Activated CD8-positive, alpha-beta memory T cell treated with anti-CD3 and anti-CD28 coated beads, Interleukin-2, amount 10 ng/mL, durations not matched to agents 7 days and 5 days (primary cell): ENCODE results near the gene PRKCE. TPM values are rescaled to one million over a fixed set of nuclear protein-coding genes. Genes with fewer than 3 reads are reported as not detected.

Experiments
- ATAC-seq: fragments of 150-1000 bp; cut with Tn5 transposase; one replicate; pipeline ENCODE4 v1.10.0; 2021; ENCODE audit warnings: moderate library complexity
- CTCF ChIA-PET: fragments of 350-600 bp; sonication (Branson Sonifier 250); formaldehyde crosslinking; loops from one replicate; lab custom pipeline; 2021; ENCODE audit warnings: antibody characterized with exemption; lab: Charles Lee
- DNase-seq: peaks from one replicate; pipeline ENCODE4 v3.0.0-alpha.2; 2020
- H3K27ac Mint-ChIP-seq: one replicate; pipeline ENCODE4 v1.8.0; 2021; ENCODE audit warnings: mild to moderate bottlenecking, mixed read lengths
- H3K27me3 Mint-ChIP-seq: one replicate; pipeline ENCODE4 v1.8.0; 2021; ENCODE audit warnings: mixed read lengths
- H3K36me3 Mint-ChIP-seq: one replicate; pipeline ENCODE4 v1.8.0; 2021; ENCODE audit warnings: mild to moderate bottlenecking, mixed read lengths
- H3K4me1 Mint-ChIP-seq: one replicate; pipeline ENCODE4 v1.8.0; 2021; ENCODE audit warnings: mixed read lengths
- H3K4me3 Mint-ChIP-seq: one replicate; pipeline ENCODE4 v1.8.0; 2021; ENCODE audit warnings: mild to moderate bottlenecking, moderate library complexity, mixed read lengths
- H3K9me3 Mint-ChIP-seq: one replicate; pipeline ENCODE4 v1.8.0; 2022; ENCODE audit warnings: low read depth, mixed read lengths
- total RNA-seq, 2 experiments: library from RNA; stranded (reverse); gene quantifications; one replicate each; pipeline ENCODE4 v1.2.3, GENCODE V29; 2021

PRKCE gene
- total RNA-seq, 2 experiments from 2014 or later: 16.7 to 39.2 TPM

GRCh38 chr2:46077522-46078107, 426.1 kb downstream of the PRKCE start:
- no peaks in the 10 kb centered on the region for H3K27me3 Mint-ChIP-seq
- no peak overlapping the region for H3K4me3 Mint-ChIP-seq
- H3K27ac Mint-ChIP-seq: no peak overlapping the region
- H3K9me3 Mint-ChIP-seq: no peaks in the 10 kb centered on the region
- DNase-seq (no peak), ATAC-seq (no peak)
- CTCF ChIA-PET: interaction anchor here (1.7 kb wide), 1 partner anchor 85 kb away, joined by 5 read pairs; no protein-coding TSS in a partner anchor
- peaks cover 3% of the 10 kb centered on the region for H3K36me3 Mint-ChIP-seq
- H3K4me1 Mint-ChIP-seq: peaks cover 59% of the 10 kb centered on the region

GRCh38 chr2:46079985-46080560, 428.6 kb downstream of the PRKCE start:
- Mint-ChIP-seq H3K36me3 (peaks cover 2% of the 10 kb centered on the region), H3K9me3 (no peaks in the 10 kb centered on the region), H3K27ac (peak overlapping the region; percentile 68), H3K4me3 (no peak overlapping the region), H3K27me3 (no peaks in the 10 kb centered on the region), H3K4me1 (peaks cover 49% of the 10 kb centered on the region)
- DNase-seq (no peak), ATAC-seq (peak; percentile 69)
- CTCF ChIA-PET: interaction anchor here (0.9 to 2.6 kb wide), 7 partner anchors 9 to 381 kb away, joined by 3 to 8 read pairs (median 4); no protein-coding TSS in a partner anchor

GRCh38 chr2:46082531-46083485, 431.3 kb downstream of the PRKCE start:
- H3K4me3 Mint-ChIP-seq: no peak overlapping the region
- H3K4me1 Mint-ChIP-seq: peaks cover 46% of the 10 kb centered on the region
- peaks cover 16% of the 10 kb centered on the region for H3K36me3 Mint-ChIP-seq
- CTCF ChIA-PET: interaction anchor here (1.0 kb wide), 1 partner anchor 18 kb away, joined by 3 read pairs; no protein-coding TSS in a partner anchor
- peak; percentile 30 for ATAC-seq
- DNase-seq: no peak
- H3K9me3 Mint-ChIP-seq: no peaks in the 10 kb centered on the region
- H3K27me3 Mint-ChIP-seq: no peaks in the 10 kb centered on the region
- H3K27ac Mint-ChIP-seq: peak overlapping the region; percentile 4

- peaks cover 24% of the 10 kb centered on the region for H3K4me1 Mint-ChIP-seq
- peaks cover 30% of the 10 kb centered on the region for H3K36me3 Mint-ChIP-seq
- CTCF ChIA-PET: no interaction called here
- H3K4me3 Mint-ChIP-seq: no peak overlapping the region
- H3K9me3 Mint-ChIP-seq: no peaks in the 10 kb centered on the region
- H3K27me3 Mint-ChIP-seq: no peaks in the 10 kb centered on the region
- DNase-seq (no peak), ATAC-seq (no peak)
- H3K27ac Mint-ChIP-seq: no peak overlapping the region
Observed at GRCh38 chr2:46086578-46087070, 435.1 kb downstream of the PRKCE start.

GRCh38 chr2:46087492-46087891, 436.0 kb downstream of the PRKCE start:
- H3K4me1 Mint-ChIP-seq: peaks cover 24% of the 10 kb centered on the region
- no peaks in the 10 kb centered on the region for H3K27me3 Mint-ChIP-seq
- H3K4me3 Mint-ChIP-seq: no peak overlapping the region
- ATAC-seq (no peak), DNase-seq (no peak)
- H3K36me3 Mint-ChIP-seq: peaks cover 30% of the 10 kb centered on the region
- H3K9me3 Mint-ChIP-seq: no peaks in the 10 kb centered on the region
- no peak overlapping the region for H3K27ac Mint-ChIP-seq
- CTCF ChIA-PET: interaction anchor here (1.2 kb wide), 1 partner anchor 8 kb away, joined by 4 read pairs; no protein-coding TSS in a partner anchor

GRCh38 chr2:46091004-46091403, 439.5 kb downstream of the PRKCE start:
- CTCF ChIA-PET: interaction anchor here (1.1 kb wide), 1 partner anchor 54 kb away, joined by 3 read pairs; no protein-coding TSS in a partner anchor
- Mint-ChIP-seq H3K4me3 (no peak overlapping the region), H3K36me3 (peaks cover 47% of the 10 kb centered on the region), H3K27me3 (no peaks in the 10 kb centered on the region), H3K9me3 (peaks cover 11% of the 10 kb centered on the region), H3K4me1 (peaks cover 20% of the 10 kb centered on the region), H3K27ac (no peak overlapping the region)
- no peak for ATAC-seq
- DNase-seq: no peak

GRCh38 chr2:46091961-46092667, 440.6 kb downstream of the PRKCE start:
- H3K27ac Mint-ChIP-seq: peak overlapping the region; percentile 44
- peaks cover 49% of the 10 kb centered on the region for H3K36me3 Mint-ChIP-seq
- ATAC-seq (no peak), DNase-seq (no peak)
- no peak overlapping the region for H3K4me3 Mint-ChIP-seq
- no peaks in the 10 kb centered on the region for H3K27me3 Mint-ChIP-seq
- peaks cover 11% of the 10 kb centered on the region for H3K9me3 Mint-ChIP-seq
- CTCF ChIA-PET: interaction anchor here (1.0 to 1.6 kb wide), 4 partner anchors 29 to 271 kb away, joined by 3 read pairs; no protein-coding TSS in a partner anchor
- H3K4me1 Mint-ChIP-seq: peaks cover 31% of the 10 kb centered on the region

GRCh38 chr2:46094689-46095088, 443.2 kb downstream of the PRKCE start:
- peaks cover 53% of the 10 kb centered on the region for H3K4me1 Mint-ChIP-seq
- H3K4me3 Mint-ChIP-seq: no peak overlapping the region
- DNase-seq (no peak), ATAC-seq (no peak)
- H3K27me3 Mint-ChIP-seq: no peaks in the 10 kb centered on the region
- no peak overlapping the region for H3K27ac Mint-ChIP-seq
- peaks cover 11% of the 10 kb centered on the region for H3K9me3 Mint-ChIP-seq
- H3K36me3 Mint-ChIP-seq: peaks cover 36% of the 10 kb centered on the region
- CTCF ChIA-PET: interaction anchor here (1.0 kb wide), 1 partner anchor 16 kb away, joined by 3 read pairs; no protein-coding TSS in a partner anchor

- Mint-ChIP-seq H3K36me3 (peaks cover 40% of the 10 kb centered on the region), H3K4me3 (no peak overlapping the region), H3K9me3 (peaks cover 11% of the 10 kb centered on the region), H3K27me3 (no peaks in the 10 kb centered on the region), H3K27ac (no peak overlapping the region), H3K4me1 (peaks cover 52% of the 10 kb centered on the region)
- no peak for ATAC-seq
- CTCF ChIA-PET: no interaction called here
- DNase-seq: no peak
Observed at GRCh38 chr2:46095830-46096229, 444.4 kb downstream of the PRKCE start.

- CTCF ChIA-PET: no interaction called here
- Mint-ChIP-seq H3K27me3 (no peaks in the 10 kb centered on the region), H3K36me3 (peaks cover 40% of the 10 kb centered on the region), H3K4me3 (no peak overlapping the region), H3K9me3 (peaks cover 11% of the 10 kb centered on the region), H3K27ac (no peak overlapping the region), H3K4me1 (peaks cover 50% of the 10 kb centered on the region)
- ATAC-seq (no peak), DNase-seq (no peak)
Observed at GRCh38 chr2:46096260-46096659, 444.8 kb downstream of the PRKCE start.

GRCh38 chr2:46097714-46098480, 446.4 kb downstream of the PRKCE start:
- H3K9me3 Mint-ChIP-seq: peaks cover 11% of the 10 kb centered on the region
- H3K4me1 Mint-ChIP-seq: peaks cover 41% of the 10 kb centered on the region
- H3K27me3 Mint-ChIP-seq: no peaks in the 10 kb centered on the region
- ATAC-seq (no peak), DNase-seq (no peak)
- CTCF ChIA-PET: interaction anchor here (1.1 to 2.7 kb wide), 2 partner anchors 17 to 45 kb away, joined by 3 to 8 read pairs; no protein-coding TSS in a partner anchor
- H3K4me3 Mint-ChIP-seq: no peak overlapping the region
- H3K36me3 Mint-ChIP-seq: peaks cover 46% of the 10 kb centered on the region
- peak overlapping the region; percentile 21 for H3K27ac Mint-ChIP-seq

- Mint-ChIP-seq H3K27ac (peak overlapping the region; percentile 48), H3K4me3 (no peak overlapping the region), H3K36me3 (peaks cover 46% of the 10 kb centered on the region), H3K27me3 (no peaks in the 10 kb centered on the region), H3K9me3 (peaks cover 11% of the 10 kb centered on the region), H3K4me1 (peaks cover 41% of the 10 kb centered on the region)
- ATAC-seq: peak; percentile 87
- DNase-seq: peak; percentile 75
- CTCF ChIA-PET: interaction anchor here (0.9 to 2.7 kb wide), 3 partner anchors 18 to 76 kb away, joined by 3 to 8 read pairs (median 5); no protein-coding TSS in a partner anchor
Observed at GRCh38 chr2:46098621-46099062, 447.2 kb downstream of the PRKCE start.
